Breast epithelium (tissue), 4 donors: Measurements from ENCODE around the gene USP24. TPM values are rescaled to one million over a fixed set of nuclear protein-coding genes. Genes with fewer than 3 reads are reported as not detected.
"Not testable (repeated sequence)": the region's sequence is repeated elsewhere in the genome, so short reads cannot be mapped to it uniquely, and the experiment has no call there.

Experiments
- DNase-seq, 2 donors: peaks; one replicate each; pipeline ENCODE4 v3.0.0-alpha.2; 2019; ENCODE audit warnings: low spot score in 2 of 2
- H3K27ac ChIP-seq, 2 donors: fragments of 200-600 bp; sonication (generic) in 1 of 2; one replicate each; pipeline ENCODE4 v1.5.1; 2016 to 2019; ENCODE audit warnings: mild to moderate bottlenecking in 1 of 2
- H3K27me3 ChIP-seq, 2 donors: fragments of 200-600 bp; sonication (generic) in 1 of 2; one replicate each; pipeline versions ENCODE4 v1.5.1 to v1.6.0; 2017 to 2019; ENCODE audit warnings: control low read depth in 1 of 2, mild to moderate bottlenecking in 1 of 2
- H3K36me3 ChIP-seq: fragments of 200-600 bp; one replicate; pipeline ENCODE4 v1.5.1; 2019
- H3K4me1 ChIP-seq, 2 donors: fragments of 200-600 bp; sonication (generic); one replicate each; pipeline ENCODE4 v1.5.1; 2016 to 2019; ENCODE audit warnings: control low read depth in 1 of 2
- H3K4me3 ChIP-seq, 3 donors: fragments of 200-600 bp; sonication (generic); 1 replicate in 2 of 3; 2 replicates in 1 of 3; pipeline ENCODE4 v1.5.1; 2016 to 2019; ENCODE audit warnings: mild to moderate bottlenecking in 3 of 3, moderate library complexity in 2 of 3
- H3K9me3 ChIP-seq, 2 donors: fragments of 200-600 bp; sonication (generic) in 1 of 2; one replicate each; pipeline ENCODE4 v1.5.1; 2016 to 2019; ENCODE audit warnings: control low read depth in 1 of 2
- POLR2A ChIP-seq: fragments of 450-650 bp; IDR thresholded peaks from one replicate; pipeline ENCODE4 v1.6.1; 2016; ENCODE audit warnings: antibody characterized with exemption, mild to moderate bottlenecking, moderate library complexity
- POLR2AphosphoS5 ChIP-seq, 3 donors: sonication (generic); formaldehyde crosslinking; IDR thresholded peaks; one replicate each; pipeline ENCODE4 v1.6.1; 2017; ENCODE audit warnings: antibody characterized with exemption in 3 of 3
- intact Hi-C: fragments of 100-400 bp; cut with DNase I; formaldehyde crosslinking; loops from one replicate; pipeline ENCODE4 v1.15.1; 2023; ENCODE audit warnings: low total_unique reads
- total RNA-seq, 3 donors: library from RNA; depleted of rRNA; stranded (reverse); fragments of >200 nt; gene quantifications; one replicate each; pipeline ENCODE4 v1.1.0, GENCODE V29; 2016
- TF ChIP-seq, protein P1 (sequence below), 3 donors: fragments of 450-650 bp; IDR thresholded peaks; one replicate each; pipeline ENCODE4 v1.5.1; 2016 to 2017; ENCODE audit warnings: antibody characterized with exemption in 3 of 3, mild to moderate bottlenecking in 3 of 3, moderate library complexity in 3 of 3

Gene USP24
- total RNA-seq, 3 donors from 2014 or later: 51.5 to 103 (median 77.3) TPM

DNA sequence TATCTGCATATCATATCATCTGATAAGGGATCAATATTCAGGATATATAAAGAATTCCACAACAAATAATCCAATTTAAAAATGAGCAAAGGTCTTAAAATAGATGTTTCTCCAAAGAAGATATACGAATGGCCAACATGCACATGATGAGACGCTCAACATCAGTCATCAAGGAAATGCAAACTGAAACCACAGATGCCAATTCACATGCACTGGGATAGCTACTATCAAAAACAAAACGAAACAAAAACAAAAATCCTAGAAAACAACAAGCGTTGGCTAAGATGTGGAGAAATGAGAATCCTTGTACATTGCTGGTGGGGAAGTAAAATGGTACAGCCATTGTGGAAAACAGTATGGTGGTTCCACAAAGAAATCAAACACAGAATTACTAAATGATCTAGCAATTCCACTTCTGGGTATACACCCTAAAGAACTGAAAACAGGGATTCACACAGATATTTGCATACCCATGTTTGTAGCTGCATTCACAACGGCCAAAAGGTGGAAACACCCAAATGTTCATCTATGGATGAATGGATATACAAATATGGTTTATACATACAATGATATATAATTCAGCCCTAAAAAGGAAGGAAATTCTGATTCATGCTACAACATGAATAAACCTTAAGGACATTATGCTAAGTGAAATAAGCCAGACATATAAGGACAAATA lies 96.4 kb downstream of the USP24 start:
- H3K4me3 ChIP-seq: no peak overlapping the region
- H3K4me1 ChIP-seq: no peaks in the 10 kb centered on the region
- no peaks in the 10 kb centered on the region for H3K27me3 ChIP-seq
- no peak overlapping the region for H3K27ac ChIP-seq
- H3K9me3 ChIP-seq: no peaks in the 10 kb centered on the region
- peaks cover 10% of the 10 kb centered on the region for H3K36me3 ChIP-seq
- intact Hi-C loops: no loop called here
- DNase-seq: no peak
- TF ChIP-seq POLR2AphosphoS5 (IDR thresholded peaks at IDR 0.05) (no peak), POLR2A (no peak)
- TF ChIP-seq, protein P1, sequence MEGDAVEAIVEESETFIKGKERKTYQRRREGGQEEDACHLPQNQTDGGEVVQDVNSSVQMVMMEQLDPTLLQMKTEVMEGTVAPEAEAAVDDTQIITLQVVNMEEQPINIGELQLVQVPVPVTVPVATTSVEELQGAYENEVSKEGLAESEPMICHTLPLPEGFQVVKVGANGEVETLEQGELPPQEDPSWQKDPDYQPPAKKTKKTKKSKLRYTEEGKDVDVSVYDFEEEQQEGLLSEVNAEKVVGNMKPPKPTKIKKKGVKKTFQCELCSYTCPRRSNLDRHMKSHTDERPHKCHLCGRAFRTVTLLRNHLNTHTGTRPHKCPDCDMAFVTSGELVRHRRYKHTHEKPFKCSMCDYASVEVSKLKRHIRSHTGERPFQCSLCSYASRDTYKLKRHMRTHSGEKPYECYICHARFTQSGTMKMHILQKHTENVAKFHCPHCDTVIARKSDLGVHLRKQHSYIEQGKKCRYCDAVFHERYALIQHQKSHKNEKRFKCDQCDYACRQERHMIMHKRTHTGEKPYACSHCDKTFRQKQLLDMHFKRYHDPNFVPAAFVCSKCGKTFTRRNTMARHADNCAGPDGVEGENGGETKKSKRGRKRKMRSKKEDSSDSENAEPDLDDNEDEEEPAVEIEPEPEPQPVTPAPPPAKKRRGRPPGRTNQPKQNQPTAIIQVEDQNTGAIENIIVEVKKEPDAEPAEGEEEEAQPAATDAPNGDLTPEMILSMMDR (IDR thresholded peaks at IDR 0.05): no peak

DNA sequence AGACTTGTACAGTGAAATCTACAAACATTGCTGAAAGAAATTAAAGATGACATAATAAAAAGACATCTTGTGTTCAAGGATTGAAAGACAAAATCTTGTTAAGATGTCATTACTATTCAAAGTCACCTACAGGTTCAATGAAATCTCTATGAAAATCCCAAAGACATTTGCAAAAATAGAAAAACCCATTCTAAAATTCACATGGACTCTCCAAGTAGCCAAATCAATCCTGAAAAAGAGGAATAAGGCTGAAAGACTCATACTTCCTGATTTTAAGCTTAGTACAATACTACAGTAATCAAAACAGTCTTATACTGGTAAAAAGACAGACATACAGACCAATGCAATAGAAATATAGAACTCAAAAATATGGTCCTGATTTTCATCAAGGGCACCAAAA lies 97.2 kb downstream of the USP24 start:
- Histone ChIP-seq H3K36me3 (peaks cover 5% of the 10 kb centered on the region), H3K27me3 (no peaks in the 10 kb centered on the region), H3K27ac (no peak overlapping the region), H3K4me3 (no peak overlapping the region), H3K9me3 (no peaks in the 10 kb centered on the region), H3K4me1 (no peaks in the 10 kb centered on the region)
- TF ChIP-seq, protein P1 (IDR thresholded peaks at IDR 0.05): no peak
- TF ChIP-seq POLR2AphosphoS5 (IDR thresholded peaks at IDR 0.05) (no peak), POLR2A (no peak)
- no peak for DNase-seq
- intact Hi-C loops: no loop called here

DNA sequence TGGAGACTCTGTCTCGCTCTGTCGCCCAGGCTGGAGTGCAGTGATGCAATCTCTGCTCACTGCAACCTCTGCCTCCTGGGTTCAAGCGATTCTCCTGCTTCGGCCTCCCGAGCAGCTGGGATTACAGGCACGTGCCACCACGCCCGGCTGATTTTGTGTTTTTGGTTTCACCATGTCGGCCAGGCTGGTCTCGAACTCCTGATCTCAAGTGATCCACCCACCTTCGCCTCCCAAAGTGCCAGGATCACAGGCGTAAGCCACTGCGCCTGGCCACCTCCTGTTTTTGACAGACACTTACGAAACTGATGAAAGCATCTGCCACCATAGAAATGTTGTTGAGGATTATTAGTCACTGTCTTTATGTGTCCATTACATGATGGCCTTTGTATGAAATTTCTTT lies 106.2 kb downstream of the USP24 start:
- H3K9me3 ChIP-seq, H3K27me3 ChIP-seq, intact Hi-C loops, H3K27ac ChIP-seq, DNase-seq, H3K36me3 ChIP-seq, H3K4me3 ChIP-seq, H3K4me1 ChIP-seq: not testable (repeated sequence)

DNA sequence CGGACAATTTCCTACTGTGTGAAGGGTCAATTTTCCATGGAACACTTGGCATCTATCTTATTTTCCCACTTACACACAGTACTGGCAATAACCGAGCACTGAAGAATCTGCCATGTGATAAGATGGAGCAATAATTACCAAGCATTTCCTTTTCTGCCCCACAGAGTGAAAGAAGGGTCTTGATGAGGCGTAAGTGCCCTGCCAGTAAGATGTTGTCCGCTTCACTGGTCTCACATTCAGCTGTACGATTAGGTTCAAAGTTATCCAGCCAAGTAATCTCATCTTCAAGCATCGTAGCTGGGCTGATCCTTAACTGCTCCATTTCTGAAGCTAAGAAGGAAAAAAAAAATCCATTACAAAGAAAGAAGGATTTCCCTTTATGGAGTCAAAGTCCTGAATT lies 108.1 kb downstream of the USP24 start:
- H3K36me3 ChIP-seq: peaks cover 15% of the 10 kb centered on the region
- no peak overlapping the region for H3K4me3 ChIP-seq
- TF ChIP-seq, protein P1 (IDR thresholded peaks at IDR 0.05): no peak
- TF ChIP-seq POLR2AphosphoS5 (IDR thresholded peaks at IDR 0.05): no peak
- no peak for TF ChIP-seq POLR2A
- H3K4me1 ChIP-seq: no peaks in the 10 kb centered on the region
- H3K27ac ChIP-seq: no peak overlapping the region
- DNase-seq: no peak
- intact Hi-C loops: no loop called here
- H3K27me3 ChIP-seq: no peaks in the 10 kb centered on the region
- H3K9me3 ChIP-seq: no peaks in the 10 kb centered on the region

DNA sequence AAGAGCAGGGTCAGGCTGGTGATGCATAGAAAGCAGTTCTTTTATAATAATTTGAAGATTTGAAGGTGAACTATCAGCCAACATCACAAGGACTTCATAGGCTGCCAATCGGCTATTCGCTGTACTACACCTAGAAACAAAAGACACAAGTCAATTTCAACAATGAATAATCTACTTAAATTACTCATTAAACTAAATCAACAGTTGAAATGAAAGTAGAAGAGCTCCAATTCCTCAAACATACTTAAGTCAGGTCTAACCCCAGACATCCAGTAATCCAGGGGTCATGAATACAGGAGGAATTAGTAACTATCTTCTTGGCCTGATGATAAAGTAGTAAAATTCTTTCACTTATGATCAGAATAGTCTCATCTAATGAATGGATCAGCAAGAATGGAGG lies 111.3 kb downstream of the USP24 start:
- H3K27ac ChIP-seq: no peak overlapping the region
- H3K36me3 ChIP-seq: peaks cover 17% of the 10 kb centered on the region
- no peaks in the 10 kb centered on the region for H3K27me3 ChIP-seq
- H3K9me3 ChIP-seq: no peaks in the 10 kb centered on the region
- intact Hi-C loops: no loop called here
- TF ChIP-seq POLR2A (no peak), POLR2AphosphoS5 (IDR thresholded peaks at IDR 0.05) (no peak)
- TF ChIP-seq, protein P1 (IDR thresholded peaks at IDR 0.05): no peak
- DNase-seq: no peak
- H3K4me3 ChIP-seq: no peak overlapping the region
- H3K4me1 ChIP-seq: no peaks in the 10 kb centered on the region
